ENCODE data around the gene ATP6V0A1.

ATP6V0A1 gene

GRCh38 chr17:42519546-42520491 is 61.1 kb downstream of the ATP6V0A1 start:
- no peak for DNase-seq (ENCODE audit: low read depth in 2 of 2)

GRCh38 chr17:42520540-42520951 is 61.9 kb downstream of the ATP6V0A1 start:
- no peak for DNase-seq (ENCODE audit: low read depth in 2 of 2)

GRCh38 chr17:42521036-42521435 is 62.4 kb downstream of the ATP6V0A1 start:
- no peak for DNase-seq (ENCODE audit: low read depth in 2 of 2)

GRCh38 chr17:42521666-42522262 is 63.1 kb downstream of the ATP6V0A1 start:
- DNase-seq (ENCODE audit: low read depth in 2 of 2) = no peak

- no peak for DNase-seq (ENCODE audit: low read depth in 2 of 2)
Measured at GRCh38 chr17:42522263-42522790, 63.6 kb downstream of the ATP6V0A1 start.

- no peak for DNase-seq (ENCODE audit: low read depth in 2 of 2)
Measured at GRCh38 chr17:42522798-42523278, 64.2 kb downstream of the ATP6V0A1 start.

GRCh38 chr17:42525221-42525620 is 66.5 kb downstream of the ATP6V0A1 start:
- DNase-seq (ENCODE audit: low read depth in 2 of 2) = no peak

- DNase-seq (ENCODE audit: low read depth in 2 of 2) = no peak
Measured at GRCh38 chr17:42526031-42526444, 67.4 kb downstream of the ATP6V0A1 start.

GRCh38 chr17:42527932-42528331 is 69.3 kb downstream of the ATP6V0A1 start:
- DNase-seq (ENCODE audit: low read depth in 2 of 2) = no peak

GRCh38 chr17:42529061-42529460 is 70.4 kb downstream of the ATP6V0A1 start:
- no peak for DNase-seq (ENCODE audit: low read depth in 2 of 2)

- DNase-seq (ENCODE audit: low read depth in 2 of 2) = no peak
Measured at GRCh38 chr17:42530952-42531454, 72.3 kb downstream of the ATP6V0A1 start.

- peak in 1 of 2 donors; percentile 44 for DNase-seq (ENCODE audit: low read depth in 2 of 2)
Measured at GRCh38 chr17:42531455-42532354, 73.0 kb downstream of the ATP6V0A1 start.

- DNase-seq (ENCODE audit: low read depth in 2 of 2) = no peak
Measured at GRCh38 chr17:42535155-42536047, 76.7 kb downstream of the ATP6V0A1 start.

- peak; percentile 64 to 83 for DNase-seq (ENCODE audit: low read depth in 2 of 2)
Measured at GRCh38 chr17:42536048-42536371, 77.3 kb downstream of the ATP6V0A1 start, which contains the start of gene NAGLU. Gene NAGLU (plus strand): TSS chr17:42536241. CDS start chr17:42536273, 32 bp downstream.

GRCh38 chr17:42536372-42537155 is 77.9 kb downstream of the ATP6V0A1 start:
- DNase-seq (ENCODE audit: low read depth in 2 of 2) = peak; percentile 52 to 72

GRCh38 chr17:42537156-42537805 is 78.6 kb downstream of the ATP6V0A1 start:
- DNase-seq (ENCODE audit: low read depth in 2 of 2) = no peak

GRCh38 chr17:42537826-42538451 is 79.3 kb downstream of the ATP6V0A1 start:
- DNase-seq (ENCODE audit: low read depth in 2 of 2) = no peak

- DNase-seq (ENCODE audit: low read depth in 2 of 2) = no peak
Measured at GRCh38 chr17:42538482-42538881, 79.8 kb downstream of the ATP6V0A1 start.
